Heart left ventricle (tissue), 13 donors: ENCODE measurements around the gene CES1.

ENCODE experiments used
- POLR2A ChIP-seq, 2 donors: fragments of 450-650 bp; IDR thresholded peaks; one replicate each; pipeline ENCODE4 v1.6.1; 2017; ENCODE audit warnings: antibody characterized with exemption in 2 of 2, mild to moderate bottlenecking in 2 of 2, moderate library complexity in 2 of 2
- TF ChIP-seq, protein P1 (sequence below), 12 donors: fragments of 200-600 bp; sonication (generic) in 4 of 12; IDR thresholded peaks; one replicate each; pipeline versions ENCODE4 v1.5.0 to v1.8.0; 2018 to 2022; ENCODE audit warnings: antibody characterized with exemption in 12 of 12, mild to moderate bottlenecking in 5 of 12
- donor health status: ischemic (EF 13 %, LVEDD 7.1; RV severe dilation, severe dysfunction).
- donor health status: DM: no; HTN: yes; CAD: no.
- donor health status: DM: no; HTN: no; CAD: no.
- donor health status: ischemic (EF 25% LVEDD 6.9; RV normal size, moderate dysfunction).
- donor health status: ischemic (EF 25% LVEDD 5.7; RV mildly dilated, moderate dysfunction).
- donor health status: ischemic (EF 35%, LVEDD 5.7; RV mildly dilated, moderate dysfunction).
- donor health status: nonischemic (EF 11% LVEDD 7.7; RV severe dilation, severe dysfunction).
- donor health status: DM: yes; HTN: yes; CAD: no.
- donor health status: PGD.
- donor health status: ischemic (EF 29% LVEDD 5.4; RV normal size, mild dysfunction).
- donor health status: nonischemic (EF 23%, LVEDD 6.1; RV moderate dilation, normal function).

DNA sequence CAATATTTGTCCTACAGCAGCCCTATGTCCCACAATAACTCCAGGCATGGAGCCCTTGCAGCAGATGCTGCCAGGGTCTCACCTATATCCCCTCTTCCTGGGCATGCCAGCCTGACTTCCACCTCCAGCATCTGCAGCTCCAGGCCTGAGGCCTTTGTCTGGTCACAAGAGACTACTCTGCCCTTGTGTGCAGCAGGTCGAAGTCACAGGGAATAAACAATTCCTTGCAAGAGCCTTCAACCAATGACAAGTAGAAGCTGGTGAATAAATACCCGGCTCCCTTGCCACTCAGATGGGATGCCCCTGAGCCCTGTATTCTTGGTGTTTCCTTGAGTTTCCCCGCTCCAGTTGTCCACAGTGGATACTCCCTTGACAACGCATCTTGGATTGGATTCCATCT, 23.0 kb downstream of the CES1 start:
- TF ChIP-seq, protein P1, sequence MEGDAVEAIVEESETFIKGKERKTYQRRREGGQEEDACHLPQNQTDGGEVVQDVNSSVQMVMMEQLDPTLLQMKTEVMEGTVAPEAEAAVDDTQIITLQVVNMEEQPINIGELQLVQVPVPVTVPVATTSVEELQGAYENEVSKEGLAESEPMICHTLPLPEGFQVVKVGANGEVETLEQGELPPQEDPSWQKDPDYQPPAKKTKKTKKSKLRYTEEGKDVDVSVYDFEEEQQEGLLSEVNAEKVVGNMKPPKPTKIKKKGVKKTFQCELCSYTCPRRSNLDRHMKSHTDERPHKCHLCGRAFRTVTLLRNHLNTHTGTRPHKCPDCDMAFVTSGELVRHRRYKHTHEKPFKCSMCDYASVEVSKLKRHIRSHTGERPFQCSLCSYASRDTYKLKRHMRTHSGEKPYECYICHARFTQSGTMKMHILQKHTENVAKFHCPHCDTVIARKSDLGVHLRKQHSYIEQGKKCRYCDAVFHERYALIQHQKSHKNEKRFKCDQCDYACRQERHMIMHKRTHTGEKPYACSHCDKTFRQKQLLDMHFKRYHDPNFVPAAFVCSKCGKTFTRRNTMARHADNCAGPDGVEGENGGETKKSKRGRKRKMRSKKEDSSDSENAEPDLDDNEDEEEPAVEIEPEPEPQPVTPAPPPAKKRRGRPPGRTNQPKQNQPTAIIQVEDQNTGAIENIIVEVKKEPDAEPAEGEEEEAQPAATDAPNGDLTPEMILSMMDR (IDR thresholded peaks at IDR 0.05) = no peak
- TF ChIP-seq POLR2A (IDR thresholded peaks at IDR 0.05) = no peak
